GM23338 (cell line): Measurements from ENCODE around the gene RPAP2. TPM values are rescaled to one million over a fixed set of nuclear protein-coding genes. Genes with fewer than 3 reads are reported as not detected.

Source experiments
- ATAC-seq: fragments of 200-7000 bp; cut with Tn5 transposase; 3 replicates; pipeline ENCODE4 v1.9.1; 2020
- DNase-seq: peaks from one replicate; pipeline ENCODE4 v3.0.0-alpha.2; 2015; ENCODE audit warnings: low spot score
- H2AFZ ChIP-seq: fragments of 200-600 bp; sonication (generic); 2 replicates; pipeline ENCODE4 v1.8.0; 2016; ENCODE audit warnings: antibody characterized with exemption, mild to moderate bottlenecking, moderate library complexity
- H3F3A ChIP-seq: fragments of 200-600 bp; sonication (generic); replicated peaks from 2 replicates; pipeline ENCODE4 v1.8.0; 2017; ENCODE audit warnings: antibody characterized with exemption, mixed run types, low read depth
- H3K27ac ChIP-seq: fragments of 200-600 bp; sonication (generic); 2 replicates; pipeline ENCODE4 v1.6.1; 2016; ENCODE audit warnings: low read depth
- H3K27me3 ChIP-seq: fragments of 200-600 bp; sonication (generic); 2 replicates; pipeline ENCODE4 v1.8.0; 2016; ENCODE audit warnings: mild to moderate bottlenecking, mixed run types, moderate library complexity; ENCODE audit not compliant: insufficient read depth
- H3K36me3 ChIP-seq: fragments of 200-600 bp; sonication (generic); 2 replicates; pipeline ENCODE4 v1.8.0; 2016; ENCODE audit warnings: mild to moderate bottlenecking; ENCODE audit not compliant: insufficient read depth
- H3K4me1 ChIP-seq: fragments of 200-600 bp; sonication (generic); 2 replicates; pipeline ENCODE4 v1.8.0; 2016; ENCODE audit warnings: mild to moderate bottlenecking, moderate library complexity; ENCODE audit not compliant: insufficient read depth
- H3K4me2 ChIP-seq: fragments of 200-600 bp; sonication (generic); 2 replicates; pipeline ENCODE4 v1.7.1; 2017; ENCODE audit warnings: mixed run types
- H3K4me3 ChIP-seq: fragments of 200-600 bp; sonication (generic); 2 replicates; pipeline ENCODE4 v1.6.1; 2016; ENCODE audit warnings: mixed run types
- H3K79me2 ChIP-seq: fragments of 200-600 bp; sonication (generic); replicated peaks from 2 replicates; pipeline ENCODE4 v1.8.0; 2017; ENCODE audit warnings: mild to moderate bottlenecking; ENCODE audit not compliant: insufficient read depth
- H3K9me2 ChIP-seq: fragments of 200-600 bp; sonication (generic); 2 replicates; pipeline ENCODE4 v1.8.0; 2017; ENCODE audit not compliant: insufficient read depth
- H4K20me1 ChIP-seq: fragments of 200-600 bp; sonication (generic); replicated peaks from 2 replicates; pipeline ENCODE4 v1.8.0; 2017; ENCODE audit warnings: mild to moderate bottlenecking; ENCODE audit not compliant: insufficient read depth
- H3K27ac Mint-ChIP-seq: 2 replicates; pipeline ENCODE4 v1.8.0; 2020; ENCODE audit warnings: inconsistent platforms, mild to moderate bottlenecking, moderate library complexity, mixed read lengths
- H3K27me3 Mint-ChIP-seq: 3 replicates; pipeline ENCODE4 v1.8.0; 2022; ENCODE audit warnings: low read depth, mild to moderate bottlenecking, moderate library complexity, mixed read lengths, inconsistent platforms; ENCODE audit not compliant: insufficient read depth, poor library complexity
- H3K36me3 Mint-ChIP-seq: 3 replicates; pipeline ENCODE4 v1.8.0; 2021; ENCODE audit warnings: low read depth, mild to moderate bottlenecking, inconsistent platforms, moderate library complexity, mixed read lengths
- H3K4me1 Mint-ChIP-seq: 3 replicates; pipeline ENCODE4 v1.8.0; 2020; ENCODE audit warnings: mild to moderate bottlenecking, inconsistent platforms, mixed read lengths
- H3K4me3 Mint-ChIP-seq: 3 replicates; pipeline ENCODE4 v1.8.0; 2021; ENCODE audit warnings: moderate library complexity, mild to moderate bottlenecking, inconsistent platforms, mixed read lengths
- H3K9me3 Mint-ChIP-seq: 3 replicates; pipeline ENCODE4 v1.8.0; 2020; ENCODE audit warnings: moderate library complexity, mild to moderate bottlenecking, inconsistent platforms, mixed read lengths
- CREB1 ChIP-seq: fragments of 250-450 bp; sonication (Bioruptor Pico); IDR thresholded peaks from 2 replicates; pipeline ENCODE4 v1.5.0; 2020; ENCODE audit warnings: low read depth, mild to moderate bottlenecking, moderate library complexity
- ETS1 ChIP-seq: IDR thresholded peaks from 2 replicates; pipeline ENCODE4 v1.6.1; 2016; ENCODE audit warnings: antibody characterized with exemption
- EZH2 ChIP-seq: fragments of 200-600 bp; sonication (generic); IDR thresholded peaks from one replicate; pipeline ENCODE4 v1.8.0; 2017; ENCODE audit warnings: antibody characterized with exemption, mild to moderate bottlenecking, low read depth; ENCODE audit not compliant: unreplicated experiment
- EZH2phosphoT487 ChIP-seq: fragments of 200-600 bp; sonication (generic); IDR thresholded peaks from one replicate; pipeline ENCODE4 v1.8.1; 2018; ENCODE audit warnings: antibody characterized with exemption; ENCODE audit not compliant: unreplicated experiment
- JUNB ChIP-seq: IDR thresholded peaks from one replicate; pipeline ENCODE4 v1.6.1; 2016; ENCODE audit warnings: antibody characterized with exemption; ENCODE audit not compliant: unreplicated experiment
- NANOG ChIP-seq: IDR thresholded peaks from 2 replicates; pipeline ENCODE4 v1.6.1; 2016; ENCODE audit warnings: antibody characterized with exemption, borderline replicate concordance
- POLR2AphosphoS5 ChIP-seq: IDR thresholded peaks from 2 replicates; pipeline ENCODE4 v1.6.1; 2016; ENCODE audit warnings: antibody characterized with exemption, low read depth
- STAT1 ChIP-seq: IDR thresholded peaks from one replicate; pipeline ENCODE4 v1.6.1; 2016; ENCODE audit warnings: antibody characterized with exemption; ENCODE audit not compliant: unreplicated experiment
- polyA plus RNA-seq: library from polyadenylated mRNA; unstranded; fragments of >200 nt; fragmentation: Nextera tagmentation; extraction: Ambion mirVana; gene quantifications from 2 replicates; pipeline ENCODE4 v1.2.1, GENCODE V29; 2016
- total RNA-seq: library from RNA; depleted of rRNA; stranded (reverse); fragments of >200 nt; shearing (Covaris generic); gene quantifications from 2 replicates; pipeline ENCODE4 v1.2.3, GENCODE V29; 2014
- TF ChIP-seq, protein P1 (sequence below): fragments of 250-450 bp; sonication (Bioruptor Pico); IDR thresholded peaks from 2 replicates; pipeline ENCODE4 v1.5.0; 2020; ENCODE audit warnings: mild to moderate bottlenecking, moderate library complexity
- TF ChIP-seq, protein P2 (sequence below): IDR thresholded peaks from one replicate; pipeline ENCODE4 v1.6.1; 2018; ENCODE audit warnings: antibody characterized with exemption; ENCODE audit not compliant: unreplicated experiment

The RPAP2 gene
- total and polyA plus RNA-seq, 2 experiments from 2014 or later: 26.6 to 30.4 TPM

GRCh38 chr1:92317836-92318493 lies 19.1 kb downstream of the RPAP2 start (continued):
- TF ChIP-seq, protein P1, sequence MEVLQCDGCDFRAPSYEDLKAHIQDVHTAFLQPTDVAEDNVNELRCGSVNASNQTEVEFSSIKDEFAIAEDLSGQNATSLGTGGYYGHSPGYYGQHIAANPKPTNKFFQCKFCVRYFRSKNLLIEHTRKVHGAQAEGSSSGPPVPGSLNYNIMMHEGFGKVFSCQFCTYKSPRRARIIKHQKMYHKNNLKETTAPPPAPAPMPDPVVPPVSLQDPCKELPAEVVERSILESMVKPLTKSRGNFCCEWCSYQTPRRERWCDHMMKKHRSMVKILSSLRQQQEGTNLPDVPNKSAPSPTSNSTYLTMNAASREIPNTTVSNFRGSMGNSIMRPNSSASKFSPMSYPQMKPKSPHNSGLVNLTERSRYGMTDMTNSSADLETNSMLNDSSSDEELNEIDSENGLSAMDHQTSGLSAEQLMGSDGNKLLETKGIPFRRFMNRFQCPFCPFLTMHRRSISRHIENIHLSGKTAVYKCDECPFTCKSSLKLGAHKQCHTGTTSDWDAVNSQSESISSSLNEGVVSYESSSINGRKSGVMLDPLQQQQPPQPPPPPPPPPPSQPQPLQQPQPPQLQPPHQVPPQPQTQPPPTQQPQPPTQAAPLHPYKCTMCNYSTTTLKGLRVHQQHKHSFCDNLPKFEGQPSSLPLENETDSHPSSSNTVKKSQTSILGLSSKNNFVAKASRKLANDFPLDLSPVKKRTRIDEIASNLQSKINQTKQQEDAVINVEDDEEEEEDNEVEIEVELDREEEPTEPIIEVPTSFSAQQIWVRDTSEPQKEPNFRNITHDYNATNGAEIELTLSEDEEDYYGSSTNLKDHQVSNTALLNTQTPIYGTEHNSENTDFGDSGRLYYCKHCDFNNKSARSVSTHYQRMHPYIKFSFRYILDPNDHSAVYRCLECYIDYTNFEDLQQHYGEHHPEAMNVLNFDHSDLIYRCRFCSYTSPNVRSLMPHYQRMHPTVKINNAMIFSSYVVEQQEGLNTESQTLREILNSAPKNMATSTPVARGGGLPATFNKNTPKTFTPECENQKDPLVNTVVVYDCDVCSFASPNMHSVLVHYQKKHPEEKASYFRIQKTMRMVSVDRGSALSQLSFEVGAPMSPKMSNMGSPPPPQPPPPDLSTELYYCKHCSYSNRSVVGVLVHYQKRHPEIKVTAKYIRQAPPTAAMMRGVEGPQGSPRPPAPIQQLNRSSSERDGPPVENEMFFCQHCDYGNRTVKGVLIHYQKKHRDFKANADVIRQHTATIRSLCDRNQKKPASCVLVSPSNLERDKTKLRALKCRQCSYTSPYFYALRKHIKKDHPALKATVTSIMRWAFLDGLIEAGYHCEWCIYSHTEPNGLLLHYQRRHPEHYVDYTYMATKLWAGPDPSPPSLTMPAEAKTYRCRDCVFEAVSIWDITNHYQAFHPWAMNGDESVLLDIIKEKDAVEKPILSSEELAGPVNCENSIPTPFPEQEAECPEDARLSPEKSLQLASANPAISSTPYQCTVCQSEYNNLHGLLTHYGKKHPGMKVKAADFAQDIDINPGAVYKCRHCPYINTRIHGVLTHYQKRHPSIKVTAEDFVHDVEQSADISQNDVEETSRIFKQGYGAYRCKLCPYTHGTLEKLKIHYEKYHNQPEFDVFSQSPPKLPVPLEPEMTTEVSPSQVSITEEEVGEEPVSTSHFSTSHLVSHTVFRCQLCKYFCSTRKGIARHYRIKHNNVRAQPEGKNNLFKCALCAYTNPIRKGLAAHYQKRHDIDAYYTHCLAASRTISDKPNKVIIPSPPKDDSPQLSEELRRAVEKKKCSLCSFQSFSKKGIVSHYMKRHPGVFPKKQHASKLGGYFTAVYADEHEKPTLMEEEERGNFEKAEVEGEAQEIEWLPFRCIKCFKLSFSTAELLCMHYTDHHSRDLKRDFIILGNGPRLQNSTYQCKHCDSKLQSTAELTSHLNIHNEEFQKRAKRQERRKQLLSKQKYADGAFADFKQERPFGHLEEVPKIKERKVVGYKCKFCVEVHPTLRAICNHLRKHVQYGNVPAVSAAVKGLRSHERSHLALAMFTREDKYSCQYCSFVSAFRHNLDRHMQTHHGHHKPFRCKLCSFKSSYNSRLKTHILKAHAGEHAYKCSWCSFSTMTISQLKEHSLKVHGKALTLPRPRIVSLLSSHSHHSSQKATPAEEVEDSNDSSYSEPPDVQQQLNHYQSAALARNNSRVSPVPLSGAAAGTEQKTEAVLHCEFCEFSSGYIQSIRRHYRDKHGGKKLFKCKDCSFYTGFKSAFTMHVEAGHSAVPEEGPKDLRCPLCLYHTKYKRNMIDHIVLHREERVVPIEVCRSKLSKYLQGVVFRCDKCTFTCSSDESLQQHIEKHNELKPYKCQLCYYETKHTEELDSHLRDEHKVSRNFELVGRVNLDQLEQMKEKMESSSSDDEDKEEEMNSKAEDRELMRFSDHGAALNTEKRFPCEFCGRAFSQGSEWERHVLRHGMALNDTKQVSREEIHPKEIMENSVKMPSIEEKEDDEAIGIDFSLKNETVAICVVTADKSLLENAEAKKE (CRISPR knock-in tag): no peak
- no peak for TF ChIP-seq ETS1

DNA sequence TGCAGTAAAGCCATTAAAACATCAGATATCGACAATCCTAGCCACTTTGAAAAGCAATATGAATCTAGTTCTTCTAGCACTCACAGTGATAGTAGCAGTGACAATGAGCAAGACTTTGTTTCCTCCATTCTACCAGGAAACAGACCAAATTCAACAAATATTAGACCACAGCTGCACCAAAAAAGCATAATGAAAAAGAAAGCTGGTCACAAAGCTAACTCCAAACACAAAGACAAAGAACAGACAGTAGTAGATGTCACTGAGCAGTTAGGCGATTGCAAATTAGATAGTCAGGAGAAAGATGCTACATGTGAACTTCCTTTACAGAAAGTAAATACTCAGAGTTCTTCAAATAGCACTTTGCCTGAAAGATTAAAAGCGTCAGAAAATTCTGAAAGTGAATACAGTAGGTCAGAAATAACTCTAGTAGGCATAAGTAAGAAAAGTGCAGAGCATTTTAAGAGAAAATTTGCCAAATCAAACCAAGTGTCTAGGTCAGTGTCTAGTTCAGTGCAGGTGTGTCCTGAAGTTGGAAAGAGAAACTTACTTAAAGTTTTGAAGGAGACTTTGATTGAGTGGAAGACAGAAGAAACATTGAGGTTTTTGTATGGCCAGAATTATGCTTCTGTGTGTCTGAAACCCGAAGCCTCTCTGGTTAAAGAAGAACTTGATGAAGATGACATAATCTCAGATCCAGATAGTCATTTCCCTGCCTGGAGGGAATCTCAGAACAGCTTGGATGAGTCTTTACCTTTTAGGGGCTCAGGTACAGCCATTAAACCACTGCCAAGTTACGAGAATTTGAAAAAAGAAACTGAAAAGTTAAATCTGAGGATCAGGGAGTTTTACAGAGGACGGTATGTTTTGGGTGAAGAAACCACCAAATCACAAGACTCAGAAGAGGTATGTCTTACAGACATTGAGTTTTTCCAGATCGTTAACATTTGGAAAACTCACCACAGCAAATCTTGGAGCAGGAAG lies 24.9 kb downstream of the RPAP2 start:
- no peaks in the 10 kb centered on the region for H3K4me1 Mint-ChIP-seq
- Histone ChIP-seq H4K20me1 (no peaks in the 10 kb centered on the region), H3K36me3 (peaks cover 13% of the 10 kb centered on the region), H3K4me1 (no peaks in the 10 kb centered on the region), H3K79me2 (0 out of 2 replicates have a peak, but pooled peaks cover 3% of the 10 kb centered on the region), H3K27ac (no peak overlapping the region), H3K4me3 (no peak overlapping the region), H3F3A (no peaks in the 10 kb centered on the region), H3K27me3 (no peaks in the 10 kb centered on the region), H3K9me2 (no peaks in the 10 kb centered on the region; the same call in 1 of the 2 replicates), H3K4me2 (no peak overlapping the region), H2AFZ (no peak overlapping the region)
- no peak overlapping the region for H3K4me3 Mint-ChIP-seq
- peaks cover 2% of the 10 kb centered on the region for H3K27me3 Mint-ChIP-seq
- H3K27ac Mint-ChIP-seq: no peak overlapping the region
- peaks cover 56% of the 10 kb centered on the region for H3K36me3 Mint-ChIP-seq
- ATAC-seq (no peak), DNase-seq (no peak)
- peaks cover 35% of the 10 kb centered on the region for H3K9me3 Mint-ChIP-seq
- TF ChIP-seq EZH2phosphoT487: no peak
- TF ChIP-seq STAT1: no peak
- TF ChIP-seq, protein P2, sequence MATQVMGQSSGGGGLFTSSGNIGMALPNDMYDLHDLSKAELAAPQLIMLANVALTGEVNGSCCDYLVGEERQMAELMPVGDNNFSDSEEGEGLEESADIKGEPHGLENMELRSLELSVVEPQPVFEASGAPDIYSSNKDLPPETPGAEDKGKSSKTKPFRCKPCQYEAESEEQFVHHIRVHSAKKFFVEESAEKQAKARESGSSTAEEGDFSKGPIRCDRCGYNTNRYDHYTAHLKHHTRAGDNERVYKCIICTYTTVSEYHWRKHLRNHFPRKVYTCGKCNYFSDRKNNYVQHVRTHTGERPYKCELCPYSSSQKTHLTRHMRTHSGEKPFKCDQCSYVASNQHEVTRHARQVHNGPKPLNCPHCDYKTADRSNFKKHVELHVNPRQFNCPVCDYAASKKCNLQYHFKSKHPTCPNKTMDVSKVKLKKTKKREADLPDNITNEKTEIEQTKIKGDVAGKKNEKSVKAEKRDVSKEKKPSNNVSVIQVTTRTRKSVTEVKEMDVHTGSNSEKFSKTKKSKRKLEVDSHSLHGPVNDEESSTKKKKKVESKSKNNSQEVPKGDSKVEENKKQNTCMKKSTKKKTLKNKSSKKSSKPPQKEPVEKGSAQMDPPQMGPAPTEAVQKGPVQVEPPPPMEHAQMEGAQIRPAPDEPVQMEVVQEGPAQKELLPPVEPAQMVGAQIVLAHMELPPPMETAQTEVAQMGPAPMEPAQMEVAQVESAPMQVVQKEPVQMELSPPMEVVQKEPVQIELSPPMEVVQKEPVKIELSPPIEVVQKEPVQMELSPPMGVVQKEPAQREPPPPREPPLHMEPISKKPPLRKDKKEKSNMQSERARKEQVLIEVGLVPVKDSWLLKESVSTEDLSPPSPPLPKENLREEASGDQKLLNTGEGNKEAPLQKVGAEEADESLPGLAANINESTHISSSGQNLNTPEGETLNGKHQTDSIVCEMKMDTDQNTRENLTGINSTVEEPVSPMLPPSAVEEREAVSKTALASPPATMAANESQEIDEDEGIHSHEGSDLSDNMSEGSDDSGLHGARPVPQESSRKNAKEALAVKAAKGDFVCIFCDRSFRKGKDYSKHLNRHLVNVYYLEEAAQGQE: no peak
- no peak for TF ChIP-seq EZH2
- no peak for TF ChIP-seq ETS1
- TF ChIP-seq POLR2AphosphoS5: no peak
- no peak for TF ChIP-seq CREB1 (CRISPR knock-in tag)
- no peak for TF ChIP-seq NANOG
- TF ChIP-seq JUNB: no peak
